Sigmoid colon (tissue), 7 donors: ENCODE measurements around the gene TAS1R1. TPM values are rescaled to one million over a fixed set of nuclear protein-coding genes. Genes with fewer than 3 reads are reported as not detected.

Source experiments
- DNase-seq: peaks from one replicate; pipeline ENCODE4 v3.0.0-alpha.2; 2019
- H3K27ac ChIP-seq, 4 donors: fragments of 200-600 bp; sonication (generic); one replicate each; pipeline ENCODE4 v1.5.1; 2016 to 2019; ENCODE audit warnings: mild to moderate bottlenecking in 1 of 4
- H3K27me3 ChIP-seq, 3 donors: fragments of 200-600 bp; sonication (generic); one replicate each; pipeline ENCODE4 v1.5.1; 2019; ENCODE audit warnings: mild to moderate bottlenecking in 1 of 3
- H3K36me3 ChIP-seq, 4 donors: fragments of 200-600 bp; sonication (generic); one replicate each; pipeline ENCODE4 v1.5.1; 2016 to 2019
- H3K4me1 ChIP-seq, 4 donors: fragments of 200-600 bp; sonication (generic); one replicate each; pipeline ENCODE4 v1.5.1; 2017 to 2019
- H3K4me3 ChIP-seq, 4 donors: fragments of 200-600 bp; sonication (generic); one replicate each; pipeline ENCODE4 v1.5.1; 2017 to 2019; ENCODE audit warnings: mild to moderate bottlenecking in 2 of 4, moderate library complexity in 1 of 4
- H3K9me3 ChIP-seq, 4 donors: fragments of 200-600 bp in 3 of 4; sonication (generic) in 3 of 4; one replicate each; pipeline versions ENCODE4 v1.5.1 to v1.6.1; 2013 to 2019
- EP300 ChIP-seq, 4 donors: sonication (generic); formaldehyde crosslinking; IDR thresholded peaks; one replicate each; pipeline ENCODE4 v1.6.1; 2017; ENCODE audit warnings: antibody characterized with exemption in 4 of 4
- POLR2A ChIP-seq, 2 donors: fragments of 450-650 bp; IDR thresholded peaks; one replicate each; pipeline ENCODE4 v1.6.1; 2016; ENCODE audit warnings: antibody characterized with exemption in 2 of 2, mild to moderate bottlenecking in 2 of 2, moderate library complexity in 2 of 2
- POLR2AphosphoS5 ChIP-seq, 4 donors: sonication (generic); formaldehyde crosslinking; IDR thresholded peaks; one replicate each; pipeline ENCODE4 v1.6.1; 2017; ENCODE audit warnings: antibody characterized with exemption in 4 of 4
- WGBS, 2 donors: extraction: QIAGEN DNeasy Blood & Tissue Kit; methylation state at CpG; one replicate each; pipeline ENCODE4 v1.1.7; 2013; 5-methylcytosine and 5-hydroxymethylcytosine counted together
- intact Hi-C: fragments of 100-400 bp; cut with DNase I; formaldehyde crosslinking; loops from one replicate; pipeline ENCODE4 v1.15.1; 2023
- polyA plus RNA-seq, 3 donors: library from polyadenylated mRNA; stranded (reverse); fragments of 200-250 nt; gene quantifications; one replicate each; pipeline ENCODE4 v1.2.3, GENCODE V29; 2013
- total RNA-seq, 4 donors: library from RNA; depleted of rRNA; stranded (reverse); fragments of >200 nt; gene quantifications; one replicate each; pipeline ENCODE4 v1.1.0, GENCODE V29; 2016
- TF ChIP-seq, protein P1 (sequence below), 4 experiments: fragments of 450-650 bp in 3 of 4; fragments of 200-600 bp in 1 of 4; IDR thresholded peaks; one replicate each; pipeline ENCODE4 v1.5.1; 2016 to 2019; ENCODE audit warnings: antibody characterized with exemption in 4 of 4, mild to moderate bottlenecking in 3 of 4, moderate library complexity in 2 of 4
- donor health status: healthy with polysubstance abuse.
- donor health status: Bipolar disorder and iron deficiency.
- donor health status: healthy.

Gene TAS1R1
- total and polyA plus RNA-seq, 7 donors = 0.10 to 0.36 TPM; not detected in 5

DNA sequence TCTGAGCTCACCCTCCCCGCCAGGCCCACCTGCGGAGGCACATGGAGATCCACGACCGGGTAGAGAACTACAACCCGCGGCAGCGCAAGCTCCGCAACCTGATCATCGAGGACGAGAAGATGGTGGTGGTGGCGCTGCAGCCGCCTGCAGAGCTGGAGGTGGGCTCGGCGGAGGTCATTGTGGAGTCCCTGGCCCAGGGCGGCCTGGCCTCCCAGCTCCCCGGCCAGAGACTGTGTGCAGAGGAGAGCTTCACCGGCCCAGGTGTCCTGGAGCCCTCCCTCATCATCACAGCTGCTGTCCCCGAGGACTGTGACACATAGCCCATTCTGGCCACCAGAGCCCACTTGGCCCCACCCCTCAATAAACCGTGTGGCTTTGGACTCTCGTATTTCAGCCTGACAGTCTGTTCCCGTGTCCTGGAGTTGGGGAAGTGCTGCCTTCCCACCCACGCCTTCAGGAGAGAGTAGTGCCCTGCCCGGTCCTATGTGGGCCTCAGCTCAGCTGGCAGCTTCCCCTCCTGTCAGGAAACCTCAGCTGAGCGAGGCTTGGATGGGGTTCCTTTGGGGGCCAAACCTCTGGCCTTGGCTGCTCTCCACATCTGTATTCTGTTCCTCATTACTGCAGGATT, 33.9 kb downstream of the TAS1R1 start:
- H3K27me3 ChIP-seq = no peaks in the 10 kb centered on the region
- H3K4me3 ChIP-seq = no peak overlapping the region
- WGBS, 2 donors = 81 to 85% methylated on average over 24 of the region's 24 CpGs
- peaks cover 30 to 64% (median 53%) of the 10 kb centered on the region in 4 donors for H3K36me3 ChIP-seq
- H3K9me3 ChIP-seq = no peaks in the 10 kb centered on the region
- DNase-seq = no peak
- H3K27ac ChIP-seq = peak overlapping the region in 3 of 4 donors; percentile 32 to 62 (median 62)
- intact Hi-C loops = no loop called here
- peaks cover 0 to 53% (median 47%) of the 10 kb centered on the region in 4 donors for H3K4me1 ChIP-seq
- peak in 1 of 4 donors; percentile 10 for TF ChIP-seq POLR2AphosphoS5 (IDR thresholded peaks at IDR 0.05)
- TF ChIP-seq, protein P1, sequence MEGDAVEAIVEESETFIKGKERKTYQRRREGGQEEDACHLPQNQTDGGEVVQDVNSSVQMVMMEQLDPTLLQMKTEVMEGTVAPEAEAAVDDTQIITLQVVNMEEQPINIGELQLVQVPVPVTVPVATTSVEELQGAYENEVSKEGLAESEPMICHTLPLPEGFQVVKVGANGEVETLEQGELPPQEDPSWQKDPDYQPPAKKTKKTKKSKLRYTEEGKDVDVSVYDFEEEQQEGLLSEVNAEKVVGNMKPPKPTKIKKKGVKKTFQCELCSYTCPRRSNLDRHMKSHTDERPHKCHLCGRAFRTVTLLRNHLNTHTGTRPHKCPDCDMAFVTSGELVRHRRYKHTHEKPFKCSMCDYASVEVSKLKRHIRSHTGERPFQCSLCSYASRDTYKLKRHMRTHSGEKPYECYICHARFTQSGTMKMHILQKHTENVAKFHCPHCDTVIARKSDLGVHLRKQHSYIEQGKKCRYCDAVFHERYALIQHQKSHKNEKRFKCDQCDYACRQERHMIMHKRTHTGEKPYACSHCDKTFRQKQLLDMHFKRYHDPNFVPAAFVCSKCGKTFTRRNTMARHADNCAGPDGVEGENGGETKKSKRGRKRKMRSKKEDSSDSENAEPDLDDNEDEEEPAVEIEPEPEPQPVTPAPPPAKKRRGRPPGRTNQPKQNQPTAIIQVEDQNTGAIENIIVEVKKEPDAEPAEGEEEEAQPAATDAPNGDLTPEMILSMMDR (IDR thresholded peaks at IDR 0.05) = no peak
- TF ChIP-seq POLR2A (IDR thresholded peaks at IDR 0.05) = no peak
- TF ChIP-seq EP300 (IDR thresholded peaks at IDR 0.05) = no peak

DNA sequence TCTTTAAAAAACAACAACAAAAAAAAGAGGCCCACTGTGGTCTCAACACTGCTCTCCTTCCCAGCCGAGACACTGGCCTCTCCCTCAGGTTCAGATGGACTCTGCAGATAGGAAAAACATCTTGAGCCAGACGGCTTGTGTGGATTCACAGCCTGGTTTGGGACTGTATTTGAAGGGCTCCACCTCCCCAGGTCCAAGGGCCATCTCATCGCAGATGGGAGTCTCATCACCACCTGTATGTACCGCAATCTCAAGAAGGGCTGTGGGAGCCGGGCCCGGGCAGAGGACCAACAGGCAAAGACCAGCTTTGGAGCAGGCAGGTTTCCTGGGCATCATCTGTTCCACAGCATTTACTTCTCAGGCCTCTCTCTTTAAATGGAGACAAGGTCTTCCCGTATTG, 34.9 kb downstream of the TAS1R1 start:
- Histone ChIP-seq H3K4me3 (no peak overlapping the region), H3K27ac (no peak overlapping the region), H3K36me3 (peaks cover 38 to 74% (median 64%) of the 10 kb centered on the region in 4 donors), H3K27me3 (no peaks in the 10 kb centered on the region), H3K4me1 (peaks cover 0 to 53% (median 47%) of the 10 kb centered on the region in 4 donors), H3K9me3 (no peaks in the 10 kb centered on the region)
- no peak for DNase-seq
- TF ChIP-seq, protein P1 (IDR thresholded peaks at IDR 0.05) = no peak
- TF ChIP-seq POLR2AphosphoS5 (IDR thresholded peaks at IDR 0.05) (no peak), EP300 (IDR thresholded peaks at IDR 0.05) (no peak), POLR2A (IDR thresholded peaks at IDR 0.05) (no peak)
- 89 to 92% methylated on average over 7 of the region's 7 CpGs for WGBS, 2 donors
- intact Hi-C loops = no loop called here

DNA sequence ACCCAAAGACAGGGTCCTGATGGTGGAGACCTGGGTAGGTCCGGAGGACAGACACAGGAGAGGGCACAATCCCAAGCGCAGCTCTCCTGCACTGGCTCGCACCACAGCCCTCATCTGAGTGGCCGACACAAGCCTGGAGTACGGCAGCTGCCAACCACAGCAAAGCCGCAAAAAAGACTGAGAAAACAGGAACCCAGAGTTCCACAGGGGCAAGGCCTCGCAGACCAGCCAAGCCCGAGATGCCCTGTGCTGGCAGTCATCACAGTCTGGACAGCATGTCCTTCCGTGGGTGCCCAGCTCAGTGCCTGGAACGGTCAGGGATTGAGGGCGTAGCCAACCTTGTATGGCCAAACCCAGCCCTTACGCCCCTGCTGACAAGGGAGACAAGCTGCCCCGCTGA, 36.1 kb downstream of the TAS1R1 start:
- 65 to 86% methylated on average over 13 of the region's 13 CpGs for WGBS, 2 donors
- H3K27ac ChIP-seq = peak overlapping the region; percentile 4 to 40 (median 31)
- H3K36me3 ChIP-seq = peaks cover 48 to 86% (median 73%) of the 10 kb centered on the region in 4 donors
- no peak overlapping the region for H3K4me3 ChIP-seq
- peaks cover 0 to 60% (median 55%) of the 10 kb centered on the region in 4 donors for H3K4me1 ChIP-seq
- intact Hi-C loops = no loop called here
- no peak for DNase-seq
- H3K27me3 ChIP-seq = no peaks in the 10 kb centered on the region
- no peak for TF ChIP-seq POLR2AphosphoS5 (IDR thresholded peaks at IDR 0.05)
- TF ChIP-seq EP300 (IDR thresholded peaks at IDR 0.05) = no peak
- TF ChIP-seq POLR2A (IDR thresholded peaks at IDR 0.05) = no peak
- TF ChIP-seq, protein P1 (IDR thresholded peaks at IDR 0.05) = no peak
- H3K9me3 ChIP-seq = no peaks in the 10 kb centered on the region

DNA sequence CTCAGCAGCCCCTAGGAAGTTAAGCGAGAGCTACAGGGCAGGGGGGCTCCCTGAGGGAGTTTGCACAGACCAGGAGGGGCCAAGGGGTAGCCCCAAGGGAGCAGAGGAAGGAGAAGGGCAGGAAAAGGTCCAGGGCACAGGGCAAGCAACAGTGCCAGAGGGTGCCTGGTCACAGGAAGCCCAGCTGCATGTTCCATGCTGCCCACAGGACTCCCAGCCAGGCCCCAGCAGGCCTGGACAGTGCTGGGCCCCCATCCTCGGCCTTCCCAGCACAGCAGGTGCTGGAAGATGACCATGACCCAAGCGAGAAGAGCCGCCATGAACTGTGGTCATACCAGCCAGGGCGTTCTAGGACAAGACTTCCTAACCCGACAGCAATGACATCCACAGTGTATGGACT, 36.5 kb downstream of the TAS1R1 start:
- TF ChIP-seq, protein P1 (IDR thresholded peaks at IDR 0.05) = no peak
- H3K27me3 ChIP-seq = no peaks in the 10 kb centered on the region
- peak overlapping the region; percentile 4 to 40 (median 31) for H3K27ac ChIP-seq
- intact Hi-C loops = no loop called here
- H3K4me3 ChIP-seq = no peak overlapping the region
- WGBS, 2 donors = 90 to 92% methylated on average over 6 of the region's 6 CpGs
- peaks cover 0 to 60% (median 55%) of the 10 kb centered on the region in 4 donors for H3K4me1 ChIP-seq
- no peak for DNase-seq
- H3K9me3 ChIP-seq = no peaks in the 10 kb centered on the region
- H3K36me3 ChIP-seq = peaks cover 50 to 90% (median 76%) of the 10 kb centered on the region in 4 donors
